Liver (tissue), 9 donors: ENCODE measurements around the gene SERP2. TPM values are rescaled to one million over a fixed set of nuclear protein-coding genes. Genes with fewer than 3 reads are reported as not detected.
A peak's percentile ranks its signal among the peaks of the same experiment; 100 is the strongest.

Experiments
- DNase-seq: peaks from one replicate; pipeline ENCODE4 v3.0.0-alpha.2; 2017; ENCODE audit warnings: low spot score
- H3K27ac ChIP-seq, 2 donors: one replicate each; pipeline ENCODE4 v1.7.0; 2013; ENCODE audit warnings: inconsistent platforms in 2 of 2, low read length in 2 of 2, control low read depth in 1 of 2, low read depth in 1 of 2, mild to moderate bottlenecking in 1 of 2
- H3K27me3 ChIP-seq, 4 donors: one replicate each; pipeline versions ENCODE4 v1.6.1 to v1.7.0; 2013; ENCODE audit warnings: low read length in 3 of 4, inconsistent platforms in 1 of 4, mild to moderate bottlenecking in 1 of 4, moderate library complexity in 1 of 4; ENCODE audit not compliant: control insufficient read depth in 4 of 4, insufficient read depth in 4 of 4
- H3K36me3 ChIP-seq, 4 donors: one replicate each; pipeline versions ENCODE4 v1.6.1 to v1.7.0; 2013; ENCODE audit warnings: low read length in 3 of 4, mild to moderate bottlenecking in 3 of 4, low read depth in 1 of 4, moderate library complexity in 1 of 4; ENCODE audit not compliant: control insufficient read depth in 4 of 4, insufficient read depth in 3 of 4
- H3K4me1 ChIP-seq, 4 donors: one replicate each; pipeline versions ENCODE4 v1.6.1 to v1.7.0; 2013; ENCODE audit warnings: low read length in 3 of 4, mild to moderate bottlenecking in 3 of 4, moderate library complexity in 1 of 4; ENCODE audit not compliant: control insufficient read depth in 4 of 4, insufficient read depth in 4 of 4
- H3K4me3 ChIP-seq, 3 donors: one replicate each; pipeline versions ENCODE4 v1.6.1 to v1.7.0; 2013; ENCODE audit warnings: low read length in 3 of 3, control low read depth in 1 of 3, low read depth in 1 of 3, mild to moderate bottlenecking in 1 of 3
- H3K9ac ChIP-seq, 2 donors: one replicate each; pipeline ENCODE4 v1.7.0; 2013; ENCODE audit warnings: low read length in 2 of 2, mild to moderate bottlenecking in 2 of 2, moderate library complexity in 2 of 2, control low read depth in 1 of 2, low read depth in 1 of 2
- H3K9me3 ChIP-seq, 4 donors: one replicate each; pipeline versions ENCODE4 v1.6.1 to v1.7.0; 2013; ENCODE audit warnings: low read length in 3 of 4; ENCODE audit not compliant: control insufficient read depth in 4 of 4
- EGR1 ChIP-seq, 2 donors: IDR thresholded peaks; 2 replicates each; pipeline ENCODE4 v1.6.1; 2016 to 2018; ENCODE audit warnings: antibody characterized with exemption in 2 of 2, low read depth in 2 of 2
- FOXA1 ChIP-seq: IDR thresholded peaks from 2 replicates; pipeline ENCODE4 v1.6.1; 2016; ENCODE audit warnings: antibody characterized with exemption
- FOXA2 ChIP-seq: IDR thresholded peaks from 2 replicates; pipeline ENCODE4 v1.6.1; 2016; ENCODE audit warnings: antibody characterized with exemption
- GABPA ChIP-seq, 2 donors: IDR thresholded peaks in 1 of 2; conservative IDR thresholded peaks in 1 of 2; 2 replicates each; pipeline ENCODE4 v1.6.1; 2016; ENCODE audit warnings: antibody characterized with exemption in 2 of 2, mild to moderate bottlenecking in 1 of 2, moderate library complexity in 1 of 2
- HNF4A ChIP-seq, 2 donors: conservative IDR thresholded peaks; 2 replicates each; pipeline ENCODE4 v1.6.1; 2016; ENCODE audit warnings: antibody characterized with exemption in 2 of 2, mild to moderate bottlenecking in 2 of 2
- HNF4G ChIP-seq: IDR thresholded peaks from 2 replicates; pipeline ENCODE4 v1.6.1; 2016; ENCODE audit warnings: antibody characterized with exemption
- JUND ChIP-seq, 2 donors: IDR thresholded peaks; 2 replicates each; pipeline ENCODE4 v1.6.1; 2016; ENCODE audit warnings: antibody characterized with exemption in 2 of 2
- NR2F2 ChIP-seq: IDR thresholded peaks from 2 replicates; pipeline ENCODE4 v1.6.1; 2016; ENCODE audit warnings: antibody characterized with exemption
- RAD21 ChIP-seq, 2 donors: IDR thresholded peaks; 2 replicates each; pipeline ENCODE4 v1.6.1; 2016; ENCODE audit warnings: antibody characterized with exemption in 2 of 2, mild to moderate bottlenecking in 2 of 2
- RXRA ChIP-seq, 2 donors: IDR thresholded peaks; 2 replicates each; pipeline ENCODE4 v1.6.1; 2017 to 2018; ENCODE audit warnings: antibody characterized with exemption in 2 of 2, mild to moderate bottlenecking in 1 of 2
- SP1 ChIP-seq: IDR thresholded peaks from 2 replicates; pipeline ENCODE4 v1.6.1; 2018; ENCODE audit warnings: antibody characterized with exemption, mild to moderate bottlenecking
- TAF1 ChIP-seq: conservative IDR thresholded peaks from 2 replicates; pipeline ENCODE4 v1.6.1; 2016; ENCODE audit warnings: antibody characterized with exemption, mild to moderate bottlenecking
- YY1 ChIP-seq: IDR thresholded peaks from 2 replicates; pipeline ENCODE4 v1.6.1; 2016; ENCODE audit warnings: antibody characterized with exemption, mild to moderate bottlenecking
- WGBS: extraction: QIAGEN DNeasy Blood & Tissue Kit; methylation state at CpG from one replicate; pipeline ENCODE4 v1.1.7; 2013; 5-methylcytosine and 5-hydroxymethylcytosine counted together
- polyA plus RNA-seq, 2 donors: library from polyadenylated mRNA; stranded (reverse) in 1 of 2; unstranded in 1 of 2; fragments of 200-250 nt in 1 of 2; fragments of >200 nt in 1 of 2; fragmentation: Nextera tagmentation in 1 of 2; extraction: Ambion mirVana in 1 of 2; gene quantifications; one replicate each; pipeline versions ENCODE4 v1.2.1 to v1.2.3, GENCODE V29; 2013 to 2015
- total RNA-seq, 2 donors: library from RNA; depleted of rRNA; stranded (reverse); fragments of >200 nt; gene quantifications; one replicate each; pipeline ENCODE4 v1.2.3, GENCODE V29; 2014
- TF ChIP-seq, protein P1 (sequence below): IDR thresholded peaks from 2 replicates; pipeline ENCODE4 v1.6.1; 2016; ENCODE audit warnings: antibody characterized with exemption
- TF ChIP-seq, protein P2 (sequence below): IDR thresholded peaks from 2 replicates; pipeline ENCODE4 v1.6.1; 2016; ENCODE audit warnings: antibody characterized with exemption, mild to moderate bottlenecking
- TF ChIP-seq, protein P3 (sequence below): fragments of 150-350 bp; IDR thresholded peaks from 2 replicates; pipeline ENCODE4 v1.5.1; 2017; ENCODE audit warnings: improper control_type of control experiment, low read depth, low read length; ENCODE audit not compliant: missing input control
- TF ChIP-seq, protein P4 (sequence below): IDR thresholded peaks from 2 replicates; pipeline ENCODE4 v1.6.1; 2016; ENCODE audit warnings: antibody characterized with exemption
- TF ChIP-seq, protein P5 (sequence below): IDR thresholded peaks from 2 replicates; pipeline ENCODE4 v1.6.1; 2016; ENCODE audit warnings: antibody characterized with exemption
- donor health status: healthy.
- donor health status: healthy.
- donor health status: healthy.
- donor health status: healthy.
- donor health status: healthy.

The SERP2 gene
- total and polyA plus RNA-seq, 4 donors, result 2.0 to 4.6 (median 3.6) TPM

DNA sequence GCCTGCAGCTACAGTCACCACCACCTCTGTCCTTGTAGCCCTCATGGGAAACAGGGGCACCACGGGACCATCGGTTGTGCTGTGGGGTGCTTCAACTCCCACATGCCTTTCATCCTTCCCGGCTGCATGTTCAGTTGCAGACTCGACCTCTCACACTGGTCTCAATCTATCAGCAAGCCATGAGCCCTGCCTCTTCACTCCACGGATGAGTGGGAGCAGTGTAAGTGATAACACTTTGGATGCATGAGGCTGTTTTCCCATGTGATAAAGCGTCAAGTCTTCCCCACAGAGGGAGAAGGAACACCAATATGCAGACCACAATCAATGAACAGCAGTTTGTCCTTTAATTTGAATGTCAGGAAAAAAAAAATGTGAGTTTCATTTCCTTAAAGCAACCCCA lies 12.2 kb downstream of the SERP2 start:
- H3K9ac ChIP-seq, result no peak overlapping the region
- 48% methylated on average over 6 of the region's 6 CpGs for WGBS
- no peaks in the 10 kb centered on the region for H3K9me3 ChIP-seq
- no peak for DNase-seq
- no peaks in the 10 kb centered on the region for H3K36me3 ChIP-seq
- TF ChIP-seq EGR1 (IDR thresholded peaks at IDR 0.05; ENCODE audit: low read depth in 2 of 2) (no peak), FOXA2 (no peak), HNF4G (no peak), SP1 (no peak), NR2F2 (no peak), RXRA (IDR thresholded peaks at IDR 0.05) (no peak), FOXA1 (no peak), RAD21 (IDR thresholded peaks at IDR 0.05) (no peak), YY1 (no peak), JUND (IDR thresholded peaks at IDR 0.05) (no peak), GABPA (IDR thresholded peaks at IDR 0.05 in 1 of 2, conservative IDR thresholded peaks at IDR 0.05 in 1 of 2) (no peak), HNF4A (conservative IDR thresholded peaks at IDR 0.05) (no peak), TAF1 (no peak)
- TF ChIP-seq, protein P1, sequence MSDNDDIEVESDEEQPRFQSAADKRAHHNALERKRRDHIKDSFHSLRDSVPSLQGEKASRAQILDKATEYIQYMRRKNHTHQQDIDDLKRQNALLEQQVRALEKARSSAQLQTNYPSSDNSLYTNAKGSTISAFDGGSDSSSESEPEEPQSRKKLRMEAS, result no peak
- TF ChIP-seq, protein P2, sequence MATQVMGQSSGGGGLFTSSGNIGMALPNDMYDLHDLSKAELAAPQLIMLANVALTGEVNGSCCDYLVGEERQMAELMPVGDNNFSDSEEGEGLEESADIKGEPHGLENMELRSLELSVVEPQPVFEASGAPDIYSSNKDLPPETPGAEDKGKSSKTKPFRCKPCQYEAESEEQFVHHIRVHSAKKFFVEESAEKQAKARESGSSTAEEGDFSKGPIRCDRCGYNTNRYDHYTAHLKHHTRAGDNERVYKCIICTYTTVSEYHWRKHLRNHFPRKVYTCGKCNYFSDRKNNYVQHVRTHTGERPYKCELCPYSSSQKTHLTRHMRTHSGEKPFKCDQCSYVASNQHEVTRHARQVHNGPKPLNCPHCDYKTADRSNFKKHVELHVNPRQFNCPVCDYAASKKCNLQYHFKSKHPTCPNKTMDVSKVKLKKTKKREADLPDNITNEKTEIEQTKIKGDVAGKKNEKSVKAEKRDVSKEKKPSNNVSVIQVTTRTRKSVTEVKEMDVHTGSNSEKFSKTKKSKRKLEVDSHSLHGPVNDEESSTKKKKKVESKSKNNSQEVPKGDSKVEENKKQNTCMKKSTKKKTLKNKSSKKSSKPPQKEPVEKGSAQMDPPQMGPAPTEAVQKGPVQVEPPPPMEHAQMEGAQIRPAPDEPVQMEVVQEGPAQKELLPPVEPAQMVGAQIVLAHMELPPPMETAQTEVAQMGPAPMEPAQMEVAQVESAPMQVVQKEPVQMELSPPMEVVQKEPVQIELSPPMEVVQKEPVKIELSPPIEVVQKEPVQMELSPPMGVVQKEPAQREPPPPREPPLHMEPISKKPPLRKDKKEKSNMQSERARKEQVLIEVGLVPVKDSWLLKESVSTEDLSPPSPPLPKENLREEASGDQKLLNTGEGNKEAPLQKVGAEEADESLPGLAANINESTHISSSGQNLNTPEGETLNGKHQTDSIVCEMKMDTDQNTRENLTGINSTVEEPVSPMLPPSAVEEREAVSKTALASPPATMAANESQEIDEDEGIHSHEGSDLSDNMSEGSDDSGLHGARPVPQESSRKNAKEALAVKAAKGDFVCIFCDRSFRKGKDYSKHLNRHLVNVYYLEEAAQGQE, result no peak
- TF ChIP-seq, protein P3, sequence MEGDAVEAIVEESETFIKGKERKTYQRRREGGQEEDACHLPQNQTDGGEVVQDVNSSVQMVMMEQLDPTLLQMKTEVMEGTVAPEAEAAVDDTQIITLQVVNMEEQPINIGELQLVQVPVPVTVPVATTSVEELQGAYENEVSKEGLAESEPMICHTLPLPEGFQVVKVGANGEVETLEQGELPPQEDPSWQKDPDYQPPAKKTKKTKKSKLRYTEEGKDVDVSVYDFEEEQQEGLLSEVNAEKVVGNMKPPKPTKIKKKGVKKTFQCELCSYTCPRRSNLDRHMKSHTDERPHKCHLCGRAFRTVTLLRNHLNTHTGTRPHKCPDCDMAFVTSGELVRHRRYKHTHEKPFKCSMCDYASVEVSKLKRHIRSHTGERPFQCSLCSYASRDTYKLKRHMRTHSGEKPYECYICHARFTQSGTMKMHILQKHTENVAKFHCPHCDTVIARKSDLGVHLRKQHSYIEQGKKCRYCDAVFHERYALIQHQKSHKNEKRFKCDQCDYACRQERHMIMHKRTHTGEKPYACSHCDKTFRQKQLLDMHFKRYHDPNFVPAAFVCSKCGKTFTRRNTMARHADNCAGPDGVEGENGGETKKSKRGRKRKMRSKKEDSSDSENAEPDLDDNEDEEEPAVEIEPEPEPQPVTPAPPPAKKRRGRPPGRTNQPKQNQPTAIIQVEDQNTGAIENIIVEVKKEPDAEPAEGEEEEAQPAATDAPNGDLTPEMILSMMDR, result no peak
- TF ChIP-seq, protein P4, sequence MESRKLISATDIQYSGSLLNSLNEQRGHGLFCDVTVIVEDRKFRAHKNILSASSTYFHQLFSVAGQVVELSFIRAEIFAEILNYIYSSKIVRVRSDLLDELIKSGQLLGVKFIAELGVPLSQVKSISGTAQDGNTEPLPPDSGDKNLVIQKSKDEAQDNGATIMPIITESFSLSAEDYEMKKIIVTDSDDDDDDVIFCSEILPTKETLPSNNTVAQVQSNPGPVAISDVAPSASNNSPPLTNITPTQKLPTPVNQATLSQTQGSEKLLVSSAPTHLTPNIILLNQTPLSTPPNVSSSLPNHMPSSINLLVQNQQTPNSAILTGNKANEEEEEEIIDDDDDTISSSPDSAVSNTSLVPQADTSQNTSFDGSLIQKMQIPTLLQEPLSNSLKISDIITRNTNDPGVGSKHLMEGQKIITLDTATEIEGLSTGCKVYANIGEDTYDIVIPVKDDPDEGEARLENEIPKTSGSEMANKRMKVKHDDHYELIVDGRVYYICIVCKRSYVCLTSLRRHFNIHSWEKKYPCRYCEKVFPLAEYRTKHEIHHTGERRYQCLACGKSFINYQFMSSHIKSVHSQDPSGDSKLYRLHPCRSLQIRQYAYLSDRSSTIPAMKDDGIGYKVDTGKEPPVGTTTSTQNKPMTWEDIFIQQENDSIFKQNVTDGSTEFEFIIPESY, result no peak
- TF ChIP-seq, protein P5, sequence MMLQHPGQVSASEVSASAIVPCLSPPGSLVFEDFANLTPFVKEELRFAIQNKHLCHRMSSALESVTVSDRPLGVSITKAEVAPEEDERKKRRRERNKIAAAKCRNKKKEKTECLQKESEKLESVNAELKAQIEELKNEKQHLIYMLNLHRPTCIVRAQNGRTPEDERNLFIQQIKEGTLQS, result no peak
- H3K27me3 ChIP-seq, result no peaks in the 10 kb centered on the region
- H3K27ac ChIP-seq, result peak overlapping the region; percentile 78 to 86
- H3K4me1 ChIP-seq, result peaks cover 6 to 25% (median 23%) of the 10 kb centered on the region in 4 donors
- no peak overlapping the region for H3K4me3 ChIP-seq
